Naive thymus-derived CD4-positive, alpha-beta T cell (primary cell): ENCODE data around the gene UBA1. TPM values are rescaled to one million over a fixed set of nuclear protein-coding genes. Genes with fewer than 3 reads are reported as not detected.

ENCODE experiments used
- ATAC-seq: fragments of 150-1000 bp; cut with Tn5 transposase; 2 replicates; pipeline ENCODE4 v1.10.0; 2021; ENCODE audit warnings: mild to moderate bottlenecking, moderate library complexity
- CTCF ChIA-PET: fragments of 350-600 bp; sonication (Branson Sonifier 250); formaldehyde crosslinking; loops from one replicate; lab custom pipeline; 2021; ENCODE audit warnings: antibody characterized with exemption; lab: Charles Lee
- POLR2A ChIA-PET: fragments of 350-600 bp; sonication (Branson Sonifier 250); formaldehyde crosslinking; loops from one replicate; lab custom pipeline; 2021; ENCODE audit warnings: antibody characterized with exemption, inconsistent platforms; lab: Charles Lee
- DNase-seq, 9 donors: peaks; one replicate each; pipeline versions ENCODE4 v3.0.0 to v3.0.0-alpha.2; 2020 to 2022; ENCODE audit warnings: mixed read lengths in 1 of 9
- H3K27ac ChIP-seq: one replicate; pipeline ENCODE4 v1.7.0; 2013; ENCODE audit warnings: mild to moderate bottlenecking, low read depth, low read length, moderate library complexity
- H3K27me3 ChIP-seq, 2 donors: one replicate each; pipeline ENCODE4 v1.7.0; 2013; ENCODE audit warnings: low read length in 2 of 2, mild to moderate bottlenecking in 2 of 2, moderate library complexity in 2 of 2; ENCODE audit not compliant: control insufficient read depth in 2 of 2, insufficient read depth in 2 of 2
- H3K36me3 ChIP-seq, 3 experiments: 1 replicate in 2 of 3; 2 replicates in 1 of 3; pipeline ENCODE4 v1.7.0; 2013; ENCODE audit warnings: low read length in 3 of 3, mild to moderate bottlenecking in 3 of 3, moderate library complexity in 1 of 3; ENCODE audit not compliant: insufficient read depth in 3 of 3, control insufficient read depth in 2 of 3
- H3K4me1 ChIP-seq, 2 donors: one replicate each; pipeline ENCODE4 v1.7.0; 2013; ENCODE audit warnings: low read length in 2 of 2, mild to moderate bottlenecking in 2 of 2, moderate library complexity in 1 of 2; ENCODE audit not compliant: control insufficient read depth in 2 of 2, insufficient read depth in 2 of 2
- H3K4me3 ChIP-seq: 2 replicates; pipeline ENCODE4 v1.7.0; 2013; ENCODE audit warnings: mild to moderate bottlenecking, low read length
- H3K9me3 ChIP-seq, 3 experiments: 1 replicate in 2 of 3; 2 replicates in 1 of 3; pipeline ENCODE4 v1.7.0; 2013; ENCODE audit warnings: low read length in 3 of 3; ENCODE audit not compliant: control insufficient read depth in 2 of 3
- H3K27ac Mint-ChIP-seq, 9 donors: one replicate each; pipeline ENCODE4 v1.8.0; 2020 to 2022; ENCODE audit warnings: mixed read lengths in 9 of 9, mild to moderate bottlenecking in 8 of 9, moderate library complexity in 5 of 9, inconsistent platforms in 2 of 9
- H3K27me3 Mint-ChIP-seq, 5 donors: one replicate each; pipeline ENCODE4 v1.8.0; 2021 to 2022; ENCODE audit warnings: mixed read lengths in 5 of 5, mild to moderate bottlenecking in 1 of 5
- H3K36me3 Mint-ChIP-seq, 5 donors: one replicate each; pipeline ENCODE4 v1.8.0; 2020 to 2022; ENCODE audit warnings: mixed read lengths in 5 of 5, mild to moderate bottlenecking in 3 of 5, inconsistent platforms in 1 of 5
- H3K4me1 Mint-ChIP-seq, 7 donors: one replicate each; pipeline ENCODE4 v1.8.0; 2020 to 2022; ENCODE audit warnings: mixed read lengths in 7 of 7, mild to moderate bottlenecking in 3 of 7, inconsistent platforms in 1 of 7
- H3K4me3 Mint-ChIP-seq, 10 donors: one replicate each; pipeline ENCODE4 v1.8.0; 2020 to 2022; ENCODE audit warnings: mild to moderate bottlenecking in 10 of 10, mixed read lengths in 10 of 10, moderate library complexity in 6 of 10, inconsistent platforms in 2 of 10
- H3K9me3 Mint-ChIP-seq, 11 donors: one replicate each; pipeline ENCODE4 v1.8.0; 2020 to 2022; ENCODE audit warnings: mixed read lengths in 11 of 11, mild to moderate bottlenecking in 4 of 11, inconsistent platforms in 1 of 11, moderate library complexity in 1 of 11
- intact Hi-C, 2 donors: fragments of 100-400 bp; cut with micrococcal nuclease; formaldehyde crosslinking; loops; one replicate each; pipeline ENCODE4 v1.15.1; 2023
- polyA plus RNA-seq, 2 donors: library from polyadenylated mRNA; unstranded; fragments of 300-500 nt; fragmentation: Illumina TruSeq; gene quantifications; one replicate each; pipeline ENCODE4 v1.2.3, GENCODE V29; 2021
- total RNA-seq, 6 experiments: library from RNA in 5 of 6; stranded (reverse) in 5 of 6; gene quantifications; 1 replicate in 5 of 6; 2 replicates in 1 of 6; pipeline ENCODE4 v1.2.3 and lab custom pipeline; 2021 to 2026

UBA1 gene
- total and polyA plus RNA-seq, 7 experiments from 2014 or later = 98.0 to 187 (median 128) TPM

GRCh38 chrX:47198026-47198686 is 4.5 kb downstream of the UBA1 start:
- Mint-ChIP-seq H3K4me3 (peak overlapping the region in 2 of 10 donors; percentile 34 to 40), H3K27me3 (no peaks in the 10 kb centered on the region), H3K27ac (peak overlapping the region in 1 of 9 donors; percentile 78), H3K4me1 (peaks cover 18 to 60% (median 41%) of the 10 kb centered on the region in 7 donors), H3K9me3 (peaks cover 0 to 5% (median 0%) of the 10 kb centered on the region in 11 donors), H3K36me3 (peaks cover 0 to 68% (median 15%) of the 10 kb centered on the region in 5 donors)
- DNase-seq = no peak
- ChIA-PET CTCF (no interaction called here), POLR2A (interaction anchor here (0.5 kb wide), 1 partner anchor 62 kb away, joined by 3 read pairs; no protein-coding TSS in a partner anchor)
- Histone ChIP-seq H3K36me3 (peaks cover 17 to 59% (median 27%) of the 10 kb centered on the region in 3 experiments), H3K9me3 (no peaks in the 10 kb centered on the region), H3K27ac (no peak overlapping the region), H3K27me3 (no peaks in the 10 kb centered on the region), H3K4me1 (peaks cover 14 to 22% of the 10 kb centered on the region in 2 donors), H3K4me3 (no peak overlapping the region)
- intact Hi-C loops = loop anchor here in 1 of 2 donors (10.0 kb wide), 1 partner anchor 637 kb away; the partner anchor contains the start of gene ZNF81
- ATAC-seq = no peak

- Histone ChIP-seq H3K9me3 (no peaks in the 10 kb centered on the region), H3K4me3 (no peak overlapping the region), H3K4me1 (peaks cover 13 to 19% of the 10 kb centered on the region in 2 donors), H3K27ac (no peak overlapping the region), H3K27me3 (no peaks in the 10 kb centered on the region), H3K36me3 (peaks cover 17 to 64% (median 27%) of the 10 kb centered on the region in 3 experiments)
- ChIA-PET CTCF (no interaction called here), POLR2A (interaction anchor here (0.5 kb wide), 1 partner anchor 62 kb away, joined by 3 read pairs; no protein-coding TSS in a partner anchor)
- H3K36me3 Mint-ChIP-seq = peaks cover 0 to 72% (median 14%) of the 10 kb centered on the region in 5 donors
- intact Hi-C loops = loop anchor here in 1 of 2 donors (10.0 kb wide), 1 partner anchor 636 kb away; the partner anchor contains the start of gene ZNF81
- H3K4me1 Mint-ChIP-seq = peaks cover 14 to 55% (median 36%) of the 10 kb centered on the region in 7 donors
- peak overlapping the region in 2 of 9 donors; percentile 20 to 78 for H3K27ac Mint-ChIP-seq
- ATAC-seq (no peak), DNase-seq (no peak)
- H3K27me3 Mint-ChIP-seq = no peaks in the 10 kb centered on the region
- H3K4me3 Mint-ChIP-seq = peak overlapping the region in 2 of 10 donors; percentile 40 to 65
- H3K9me3 Mint-ChIP-seq = peaks cover 0 to 5% (median 0%) of the 10 kb centered on the region in 11 donors
Measured at GRCh38 chrX:47198687-47199080, 5.1 kb downstream of the UBA1 start.

- H3K36me3 ChIP-seq = peaks cover 17 to 64% (median 27%) of the 10 kb centered on the region in 3 experiments
- no peaks in the 10 kb centered on the region for H3K27me3 ChIP-seq
- POLR2A ChIA-PET = interaction anchor here (0.6 kb wide), 1 partner anchor 188 kb away, joined by 3 read pairs; no protein-coding TSS in a partner anchor
- H3K4me1 Mint-ChIP-seq = peaks cover 14 to 51% (median 34%) of the 10 kb centered on the region in 7 donors
- ATAC-seq = no peak
- CTCF ChIA-PET = interaction anchor here (1.0 kb wide), 1 partner anchor 185 kb away, joined by 4 read pairs; no protein-coding TSS in a partner anchor
- no peak overlapping the region for H3K27ac ChIP-seq
- H3K27ac Mint-ChIP-seq = no peak overlapping the region
- no peak for DNase-seq
- peaks cover 13 to 19% of the 10 kb centered on the region in 2 donors for H3K4me1 ChIP-seq
- H3K9me3 Mint-ChIP-seq = peaks cover 0 to 5% (median 0%) of the 10 kb centered on the region in 11 donors
- intact Hi-C loops = loop anchor here in 1 of 2 donors (10.0 kb wide), 1 partner anchor 636 kb away; the partner anchor contains the start of gene ZNF81
- H3K27me3 Mint-ChIP-seq = no peaks in the 10 kb centered on the region
- peaks cover 0 to 78% (median 14%) of the 10 kb centered on the region in 5 donors for H3K36me3 Mint-ChIP-seq
- H3K4me3 ChIP-seq = no peak overlapping the region
- H3K9me3 ChIP-seq = no peaks in the 10 kb centered on the region
- H3K4me3 Mint-ChIP-seq = no peak overlapping the region
Measured at GRCh38 chrX:47199286-47199685, 5.7 kb downstream of the UBA1 start.

- H3K4me3 Mint-ChIP-seq = no peak overlapping the region
- peaks cover 17 to 75% (median 27%) of the 10 kb centered on the region in 3 experiments for H3K36me3 ChIP-seq
- ChIA-PET POLR2A (interaction anchor here (1.4 kb wide), 1 partner anchor 17 kb away, joined by 5 read pairs; no protein-coding TSS in a partner anchor), CTCF (interaction anchor here (0.5 kb wide), 1 partner anchor 183 kb away, joined by 3 read pairs; no protein-coding TSS in a partner anchor)
- H3K4me1 Mint-ChIP-seq = peaks cover 8 to 38% (median 27%) of the 10 kb centered on the region in 7 donors
- H3K27ac Mint-ChIP-seq = peak overlapping the region in 3 of 9 donors; percentile 17 to 69 (median 65)
- H3K27me3 Mint-ChIP-seq = no peaks in the 10 kb centered on the region
- H3K4me1 ChIP-seq = peaks cover 12 to 19% of the 10 kb centered on the region in 2 donors
- no peak overlapping the region for H3K27ac ChIP-seq
- H3K4me3 ChIP-seq = no peak overlapping the region
- H3K9me3 ChIP-seq = no peaks in the 10 kb centered on the region
- DNase-seq (no peak), ATAC-seq (no peak)
- H3K27me3 ChIP-seq = no peaks in the 10 kb centered on the region
- intact Hi-C loops = no loop called here
- H3K9me3 Mint-ChIP-seq = peaks cover 0 to 5% (median 0%) of the 10 kb centered on the region in 11 donors
- H3K36me3 Mint-ChIP-seq = peaks cover 0 to 85% (median 13%) of the 10 kb centered on the region in 5 donors
Measured at GRCh38 chrX:47200385-47201150, 6.9 kb downstream of the UBA1 start.

GRCh38 chrX:47201345-47201944 is 7.8 kb downstream of the UBA1 start:
- H3K4me1 Mint-ChIP-seq = peaks cover 0 to 30% (median 18%) of the 10 kb centered on the region in 7 donors
- H3K27me3 Mint-ChIP-seq = no peaks in the 10 kb centered on the region
- ATAC-seq = no peak
- intact Hi-C loops = no loop called here
- no peak overlapping the region for H3K4me3 ChIP-seq
- POLR2A ChIA-PET = interaction anchor here (0.6 to 1.4 kb wide), 3 partner anchors 16 to 92 kb away, joined by 3 to 5 read pairs (median 4); no protein-coding TSS in a partner anchor
- peaks cover 0 to 4% (median 0%) of the 10 kb centered on the region in 11 donors for H3K9me3 Mint-ChIP-seq
- peaks cover 4 to 11% of the 10 kb centered on the region in 2 donors for H3K4me1 ChIP-seq
- no peaks in the 10 kb centered on the region for H3K27me3 ChIP-seq
- H3K36me3 Mint-ChIP-seq = peaks cover 0 to 84% (median 8%) of the 10 kb centered on the region in 5 donors
- no peak overlapping the region for H3K27ac ChIP-seq
- H3K36me3 ChIP-seq = peaks cover 17 to 84% (median 27%) of the 10 kb centered on the region in 3 experiments
- peak overlapping the region in 3 of 9 donors; percentile 33 to 76 (median 51) for H3K27ac Mint-ChIP-seq
- DNase-seq = no peak
- CTCF ChIA-PET = interaction anchor here (0.8 kb wide), 1 partner anchor 183 kb away, joined by 3 read pairs; no protein-coding TSS in a partner anchor
- no peaks in the 10 kb centered on the region for H3K9me3 ChIP-seq
- H3K4me3 Mint-ChIP-seq = no peak overlapping the region
